PFSK-1 (cell line): ENCODE measurements around the gene KATNAL1.

Experiments used
- FOXP2 ChIP-seq: optimal IDR thresholded peaks from 2 replicates; pipeline ENCODE3; 2011; ENCODE audit warnings: borderline replicate concordance, control low read depth, inconsistent platforms; ENCODE audit not compliant: insufficient read depth; ENCODE audit errors: extremely low read length, extremely low read depth
- POLR2AphosphoS5 ChIP-seq: IDR thresholded peaks from 2 replicates; pipeline ENCODE4 v1.6.1; 2012; ENCODE audit warnings: low read depth, mild to moderate bottlenecking, control low read depth, low read length, moderate library complexity
- SIN3A ChIP-seq: IDR thresholded peaks from 2 replicates; pipeline ENCODE4 v1.6.1; 2012; ENCODE audit warnings: mild to moderate bottlenecking, low read length, moderate library complexity, borderline replicate concordance; ENCODE audit not compliant: insufficient read depth
- TAF1 ChIP-seq: IDR thresholded peaks from 2 replicates; pipeline ENCODE4 v1.6.1; 2012; ENCODE audit warnings: low read length, control low read depth, borderline replicate concordance; ENCODE audit not compliant: insufficient read depth

- TF ChIP-seq SIN3A (no peak), FOXP2 (no peak), TAF1 (no peak), POLR2AphosphoS5 (no peak)
Observed at GRCh38 chr13:30154531-30154930, 152.8 kb downstream of the KATNAL1 start.
